A549 treated with Hydrocortisone at 1 μM for 4 hours (cell line): ENCODE measurements around the gene TPRX1. TPM values are rescaled to one million over a fixed set of nuclear protein-coding genes. Genes with fewer than 3 reads are reported as not detected.

ENCODE experiments used
- total RNA-seq: library from RNA; stranded (reverse); fragments of 200-300 nt; extraction: Qiagen RNA extraction; gene quantifications from 5 replicates; pipeline ENCODE4 v1.2.3, GENCODE V29; 2022

TPRX1 gene, protein sequence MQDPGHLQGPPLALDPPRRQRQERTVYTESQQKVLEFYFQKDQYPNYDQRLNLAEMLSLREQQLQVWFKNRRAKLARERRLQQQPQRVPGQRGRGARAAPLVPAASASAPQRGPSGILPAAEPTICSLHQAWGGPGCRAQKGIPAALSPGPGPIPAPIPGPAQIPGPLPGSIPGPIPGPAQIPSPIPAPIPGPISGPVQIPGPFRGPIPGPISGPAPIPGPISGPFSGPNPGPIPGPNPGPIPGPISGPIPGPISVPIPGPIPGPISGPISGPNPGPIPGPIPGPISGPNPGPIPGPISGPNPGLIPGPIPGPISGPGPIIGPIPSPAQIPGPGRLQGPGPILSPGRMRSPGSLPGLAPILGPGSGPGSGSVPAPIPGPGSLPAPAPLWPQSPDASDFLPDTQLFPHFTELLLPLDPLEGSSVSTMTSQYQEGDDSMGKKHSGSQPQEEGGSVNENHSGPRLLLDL
- total RNA-seq, result not detected in 5 replicates

DNA sequence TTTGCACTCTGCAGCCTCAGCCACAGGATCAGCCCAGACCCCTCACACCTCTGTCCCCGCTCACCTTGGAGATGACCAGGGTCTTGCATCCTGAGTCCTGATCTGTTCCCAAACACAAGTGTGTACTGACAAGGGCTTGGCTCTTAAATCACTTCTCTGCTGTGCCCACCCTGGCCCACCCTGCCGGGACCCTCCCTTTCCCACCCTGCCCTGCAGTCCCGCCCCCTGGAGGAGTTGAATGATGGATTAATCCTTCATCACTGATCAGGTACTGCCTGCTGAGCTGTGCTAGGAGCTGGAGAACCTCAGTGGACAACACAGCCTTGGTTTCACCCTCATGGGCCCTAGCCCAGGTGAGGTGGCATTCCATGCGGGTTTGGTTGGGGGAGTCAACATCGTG is at the start of gene TPRX1:
TSS of gene TPRX1 (minus strand) at position 101 of the 400 bp plus-strand sequence. CDS start at position 89, 12 bp downstream.

DNA sequence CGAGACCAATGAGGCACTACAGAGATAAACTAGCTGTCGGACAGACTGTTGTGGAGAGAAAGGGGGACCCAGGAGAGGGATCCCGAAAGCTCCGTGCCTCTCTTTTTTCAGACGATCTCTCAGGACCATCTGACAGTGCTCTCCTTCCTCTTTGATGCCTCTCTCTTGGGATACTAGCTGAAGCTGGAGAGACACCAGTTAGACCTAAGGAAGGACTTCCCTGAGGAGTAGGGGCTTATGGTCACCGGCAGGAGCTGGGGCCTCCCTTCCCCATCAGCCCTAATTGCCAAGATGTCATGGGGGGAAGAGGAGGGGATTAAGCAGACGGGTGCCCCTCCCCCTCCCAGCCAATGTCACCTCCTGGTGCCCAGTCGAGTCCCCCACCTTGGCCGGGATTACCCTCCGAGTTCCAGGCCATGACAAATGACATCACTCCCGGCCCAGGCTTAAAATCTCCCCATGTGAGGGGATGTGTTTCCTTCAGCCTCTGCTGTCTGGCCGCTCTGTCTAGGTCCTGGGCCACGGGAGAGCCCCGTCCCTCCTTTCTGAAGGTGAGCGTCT is 17.2 kb upstream of the TPRX1 start, which contains the start of gene CRX:
TSS of gene CRX (plus strand) at position 478 of the 561 bp plus-strand sequence. CDS start 12,507 bp downstream, outside the sequence.

DNA sequence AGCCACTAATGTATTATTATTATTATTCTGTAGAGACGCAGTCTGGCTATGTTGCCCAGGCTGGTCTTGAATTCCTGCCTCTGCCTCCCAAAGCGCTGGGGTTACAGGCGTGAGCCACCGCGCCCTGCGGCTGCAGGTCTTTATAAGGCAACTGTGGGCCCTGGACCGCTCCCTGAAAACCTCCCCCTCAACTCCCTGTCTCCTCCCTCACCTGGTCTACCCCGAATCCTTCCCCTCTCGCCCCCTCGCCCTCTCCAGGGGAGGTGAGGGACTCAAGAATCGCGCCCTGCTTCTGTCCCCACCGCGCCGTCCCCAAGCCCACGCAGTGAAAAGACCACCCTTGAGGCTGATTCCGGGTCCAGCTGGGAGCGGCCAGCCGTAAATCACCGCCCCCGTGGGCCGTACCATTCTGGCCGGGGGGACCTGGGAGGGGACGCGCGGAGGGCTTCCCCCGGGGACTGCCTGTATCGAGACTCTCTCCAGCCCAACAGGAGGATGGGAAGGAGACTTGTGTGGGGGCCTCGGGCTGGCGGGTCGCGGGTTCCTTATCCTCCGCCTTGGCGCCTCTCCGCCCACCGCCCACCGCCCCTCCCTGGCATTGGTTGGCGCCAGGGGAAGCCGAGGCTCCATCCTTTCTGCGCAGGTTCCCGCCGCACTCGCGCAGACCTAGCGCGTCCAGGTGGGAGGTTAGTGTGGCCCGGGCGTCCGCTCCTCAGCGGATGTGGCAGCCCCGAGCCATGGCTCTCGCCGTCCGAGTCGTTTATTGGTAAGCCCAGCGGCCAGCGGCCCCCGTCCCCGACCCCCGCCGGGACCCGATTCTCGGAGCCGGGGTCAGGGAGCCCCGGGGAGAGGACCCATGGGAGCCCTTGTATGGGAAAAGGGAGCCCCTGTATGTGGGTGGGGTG is 26.1 kb downstream of the TPRX1 start, which contains the start of gene SELENOW:
TSS of gene SELENOW (plus strand) at position 655 of the 905 bp plus-strand sequence. CDS start at position 738, 83 bp downstream.

Other genes with a start within 250 kb of the TPRX1 start
- not detected in 5 replicates for gene ZNF541, start 231.4 kb downstream of the TPRX1 start, total RNA-seq
- 13.3 to 18.9 TPM (median 15.0 TPM) in 5 replicates for gene BICRA, start 195.4 kb downstream of the TPRX1 start, total RNA-seq
- gene EHD2, start 91.1 kb downstream of the TPRX1 start, total RNA-seq, result 132 to 155 TPM (median 146 TPM) in 5 replicates
- gene NOP53, start 59.0 kb downstream of the TPRX1 start, total RNA-seq, result 227 to 307 TPM (median 238 TPM) in 5 replicates
- gene SELENOW, start 25.8 kb downstream of the TPRX1 start, total RNA-seq, result 96.6 to 176 TPM (median 155 TPM) in 5 replicates
- not detected in 5 replicates for gene CRX, start 17.4 kb upstream of the TPRX1 start, total RNA-seq
- gene TPRX2, start 54.7 kb upstream of the TPRX1 start, total RNA-seq, result not detected in 5 replicates
- gene SULT2A1, start 81.8 kb upstream of the TPRX1 start, total RNA-seq, result 0.06 TPM in 1 of 5 replicates, not detected in the others
- not detected in 5 replicates for gene BSPH1, start 187.6 kb upstream of the TPRX1 start, total RNA-seq
- not detected in 5 replicates for gene ELSPBP1, start 190.1 kb upstream of the TPRX1 start, total RNA-seq
- gene CABP5, start 239.5 kb upstream of the TPRX1 start, total RNA-seq, result not detected in 5 replicates